ENCODE results near the gene GPRIN1.

GRCh38 chr5:176581361-176581760 is 28.6 kb downstream of the GPRIN1 start:
- TF ChIP-seq CTCF (IDR thresholded peaks at IDR 0.05): no peak
- no peak for TF ChIP-seq POLR2A (IDR thresholded peaks at IDR 0.05)
